DND-41 (cell line): ENCODE data around the gene ZBTB48.
"Not testable (repeated sequence)": the region's sequence is repeated elsewhere in the genome, so short reads cannot be mapped to it uniquely, and the experiment has no call there.

Source experiments
- ATAC-seq: fragments of 200-7000 bp; cut with Tn5 transposase; 3 replicates; pipeline ENCODE4 v1.9.1; 2021; ENCODE audit warnings: low read depth; ENCODE audit not compliant: insufficient read depth
- DNase-seq: peaks from one replicate; pipeline ENCODE4 v3.0.0-alpha.2; 2020
- H2AFZ ChIP-seq: 2 replicates; pipeline ENCODE4 v1.6.0; 2012; ENCODE audit warnings: low read depth, low read length
- H3K27ac ChIP-seq: 2 replicates; pipeline ENCODE4 v1.5.1; 2012; ENCODE audit warnings: low read length, inconsistent platforms
- H3K27me3 ChIP-seq: fragments of 200-600 bp; sonication (generic); 2 replicates; pipeline ENCODE4 v1.6.0; 2012; ENCODE audit warnings: low read length, mild to moderate bottlenecking, inconsistent platforms; ENCODE audit not compliant: insufficient read depth, poor library complexity
- H3K36me3 ChIP-seq: 2 replicates; pipeline ENCODE4 v1.5.1; 2012; ENCODE audit warnings: low read length, inconsistent platforms; ENCODE audit not compliant: insufficient read depth
- H3K4me1 ChIP-seq: 2 replicates; pipeline ENCODE4 v1.5.1; 2012; ENCODE audit warnings: mild to moderate bottlenecking, low read length; ENCODE audit not compliant: insufficient read depth
- H3K4me2 ChIP-seq: 2 replicates; pipeline ENCODE4 v1.6.0; 2012; ENCODE audit warnings: mild to moderate bottlenecking, moderate library complexity, low read length, inconsistent platforms; ENCODE audit not compliant: insufficient read depth
- H3K4me3 ChIP-seq, 2 experiments: fragments of 200-600 bp in 1 of 2; shearing (Covaris generic) in 1 of 2; 2 replicates each; pipeline ENCODE4 v1.5.1; 2012 to 2016; ENCODE audit warnings: inconsistent platforms in 2 of 2, low read length in 2 of 2, mild to moderate bottlenecking in 2 of 2, low read depth in 1 of 2, moderate library complexity in 1 of 2
- H3K79me2 ChIP-seq: 2 replicates; pipeline ENCODE4 v1.6.0; 2012; ENCODE audit warnings: low read length, inconsistent platforms; ENCODE audit not compliant: insufficient read depth
- H3K9ac ChIP-seq: 2 replicates; pipeline ENCODE4 v1.6.0; 2012; ENCODE audit warnings: low read depth, mild to moderate bottlenecking, inconsistent platforms, low read length, moderate library complexity
- H3K9me3 ChIP-seq: 2 replicates; pipeline ENCODE4 v1.5.1; 2012; ENCODE audit warnings: low read length, moderate library complexity, mild to moderate bottlenecking, inconsistent platforms; ENCODE audit not compliant: insufficient read depth, severe bottlenecking
- H4K20me1 ChIP-seq: 2 replicates; pipeline ENCODE4 v1.6.0; 2012; ENCODE audit warnings: low read length; ENCODE audit not compliant: insufficient read depth
- CTCF ChIP-seq: IDR thresholded peaks from 2 replicates; pipeline ENCODE4 v1.5.1; 2012; ENCODE audit warnings: borderline replicate concordance, low read length, moderate library complexity, mild to moderate bottlenecking; ENCODE audit not compliant: poor library complexity, severe bottlenecking; ENCODE audit errors: extremely low read depth
- EZH2 ChIP-seq: IDR thresholded peaks from 3 replicates; pipeline ENCODE4 v1.6.1; 2012; ENCODE audit warnings: borderline replicate concordance, low read depth, mild to moderate bottlenecking, moderate library complexity, low read length, inconsistent platforms; ENCODE audit not compliant: severe bottlenecking

ZBTB48 gene

GRCh38 chr1:6635910-6636760, 56.3 kb downstream of the ZBTB48 start:
- no peaks in the 10 kb centered on the region for H3K79me2 ChIP-seq
- H3K27me3 ChIP-seq = no peaks in the 10 kb centered on the region
- no peak overlapping the region for H3K4me2 ChIP-seq
- H3K9me3 ChIP-seq = no peaks in the 10 kb centered on the region
- no peaks in the 10 kb centered on the region for H3K4me1 ChIP-seq
- no peak overlapping the region for H3K9ac ChIP-seq
- peaks cover 91% of the 10 kb centered on the region for H3K36me3 ChIP-seq
- DNase-seq (no peak), ATAC-seq (no peak)
- TF ChIP-seq EZH2 (no peak), CTCF (peak; percentile 14)
- H2AFZ ChIP-seq = no peak overlapping the region
- H4K20me1 ChIP-seq = peaks cover 12% of the 10 kb centered on the region
- no peak overlapping the region for H3K4me3 ChIP-seq
- no peak overlapping the region for H3K27ac ChIP-seq

GRCh38 chr1:6636778-6637177, 57.0 kb downstream of the ZBTB48 start:
- ATAC-seq, H3K79me2 ChIP-seq, H3K4me2 ChIP-seq, H3K4me1 ChIP-seq, H3K9ac ChIP-seq, H3K4me3 ChIP-seq, H3K27me3 ChIP-seq, H3K9me3 ChIP-seq, DNase-seq, H2AFZ ChIP-seq, H3K27ac ChIP-seq: not testable (repeated sequence)
- Histone ChIP-seq H3K36me3 (peaks cover 92% of the 10 kb centered on the region), H4K20me1 (peaks cover 12% of the 10 kb centered on the region)

GRCh38 chr1:6637770-6638169, 58.0 kb downstream of the ZBTB48 start:
- Histone ChIP-seq H3K9ac (no peak overlapping the region), H3K36me3 (peaks cover 93% of the 10 kb centered on the region), H3K4me1 (no peaks in the 10 kb centered on the region), H3K27ac (no peak overlapping the region), H3K9me3 (no peaks in the 10 kb centered on the region), H4K20me1 (peaks cover 5% of the 10 kb centered on the region), H3K4me3 (no peak overlapping the region), H3K4me2 (no peak overlapping the region), H3K79me2 (no peaks in the 10 kb centered on the region), H3K27me3 (no peaks in the 10 kb centered on the region), H2AFZ (no peak overlapping the region)
- TF ChIP-seq CTCF (no peak), EZH2 (no peak)
- ATAC-seq (no peak), DNase-seq (no peak)

- TF ChIP-seq CTCF (no peak), EZH2 (no peak)
These were observed 58.4 kb downstream of the ZBTB48 start for GRCh38 chr1:6638226-6638625.

More at GRCh38 chr1:6638226-6638625, 58.4 kb downstream of the ZBTB48 start:
- H3K4me2 ChIP-seq = no peak overlapping the region
- H3K4me1 ChIP-seq = no peaks in the 10 kb centered on the region
- no peaks in the 10 kb centered on the region for H3K9me3 ChIP-seq
- peaks cover 90% of the 10 kb centered on the region for H3K36me3 ChIP-seq
- H3K79me2 ChIP-seq = no peaks in the 10 kb centered on the region
- DNase-seq = no peak
- peaks cover 1% of the 10 kb centered on the region; the same call in 1 of the 2 replicates for H4K20me1 ChIP-seq
- no peak overlapping the region for H3K27ac ChIP-seq
- no peak overlapping the region for H2AFZ ChIP-seq
- no peak overlapping the region for H3K4me3 ChIP-seq
- H3K9ac ChIP-seq = no peak overlapping the region
- H3K27me3 ChIP-seq = no peaks in the 10 kb centered on the region
- no peak for ATAC-seq
